ENCODE results near the gene CORIN. TPM values are rescaled to one million over a fixed set of nuclear protein-coding genes. Genes with fewer than 3 reads are reported as not detected.

CORIN gene
- total and polyA plus RNA-seq, 4 donors: 0.02 to 0.23 (median 0.15) TPM

- Histone ChIP-seq H3K27me3 (ENCODE audit: control insufficient read depth in 4 of 4, insufficient read depth in 4 of 4, low read length in 3 of 4) (no peaks in the 10 kb centered on the region), H3K36me3 (ENCODE audit: control insufficient read depth in 4 of 4, insufficient read depth in 3 of 4, low read depth in 1 of 4, low read length in 3 of 4) (no peaks in the 10 kb centered on the region), H3K4me1 (ENCODE audit: control insufficient read depth in 4 of 4, insufficient read depth in 4 of 4, low read length in 3 of 4) (no peaks in the 10 kb centered on the region), H3K4me3 (ENCODE audit: low read depth in 1 of 3, low read length in 3 of 3) (no peak overlapping the region), H3K9me3 (ENCODE audit: control insufficient read depth in 4 of 4, low read length in 3 of 4) (no peaks in the 10 kb centered on the region), H3K9ac (ENCODE audit: low read depth in 1 of 2, low read length in 2 of 2) (no peak overlapping the region), H3K27ac (ENCODE audit: low read depth in 1 of 2, low read length in 2 of 2) (no peak overlapping the region)
- no peak for TF ChIP-seq ATF3 (IDR thresholded peaks at IDR 0.05)
- DNase-seq (ENCODE audit: low spot score): no peak
- 93% methylated on average over 3 of the region's 3 CpGs for WGBS
Observed at GRCh38 chr4:47647544-47647943, 190.3 kb downstream of the CORIN start.

GRCh38 chr4:47647029-47647428 is 190.8 kb downstream of the CORIN start:
- DNase-seq (ENCODE audit: low spot score): no peak
- H3K36me3 ChIP-seq (ENCODE audit: control insufficient read depth in 4 of 4, insufficient read depth in 3 of 4, low read depth in 1 of 4, low read length in 3 of 4): no peaks in the 10 kb centered on the region
- H3K27me3 ChIP-seq (ENCODE audit: control insufficient read depth in 4 of 4, insufficient read depth in 4 of 4, low read length in 3 of 4): no peaks in the 10 kb centered on the region
- H3K4me3 ChIP-seq (ENCODE audit: low read depth in 1 of 3, low read length in 3 of 3): no peak overlapping the region
- H3K9ac ChIP-seq (ENCODE audit: low read depth in 1 of 2, low read length in 2 of 2): no peak overlapping the region
- no peaks in the 10 kb centered on the region for H3K9me3 ChIP-seq (ENCODE audit: control insufficient read depth in 4 of 4, low read length in 3 of 4)
- TF ChIP-seq HNF4G (IDR thresholded peaks at IDR 0.05) (no peak), FOXA1 (IDR thresholded peaks at IDR 0.05) (no peak), SP1 (IDR thresholded peaks at IDR 0.05) (no peak), FOXA2 (IDR thresholded peaks at IDR 0.05) (no peak)
- H3K4me1 ChIP-seq (ENCODE audit: control insufficient read depth in 4 of 4, insufficient read depth in 4 of 4, low read length in 3 of 4): no peaks in the 10 kb centered on the region
- no peak overlapping the region for H3K27ac ChIP-seq (ENCODE audit: low read depth in 1 of 2, low read length in 2 of 2)
- 88% methylated on average over 3 of the region's 3 CpGs for WGBS

GRCh38 chr4:47646372-47646771 is 191.5 kb downstream of the CORIN start:
- WGBS: 94% methylated on average over 3 of the region's 3 CpGs
- no peak for DNase-seq (ENCODE audit: low spot score)
- TF ChIP-seq CTCF (IDR thresholded peaks at IDR 0.05; ENCODE audit: low read depth, low read length, missing input control) (no peak), ZBTB33 (IDR thresholded peaks at IDR 0.05) (no peak), SP1 (IDR thresholded peaks at IDR 0.05) (no peak), TAF1 (conservative IDR thresholded peaks at IDR 0.05) (no peak), YY1 (IDR thresholded peaks at IDR 0.05) (no peak), MAX (IDR thresholded peaks at IDR 0.05) (no peak), ATF3 (IDR thresholded peaks at IDR 0.05) (no peak), RAD21 (IDR thresholded peaks at IDR 0.05) (no peak)

More at GRCh38 chr4:47646372-47646771, 191.5 kb downstream of the CORIN start:
- Histone ChIP-seq H3K9ac (ENCODE audit: low read depth in 1 of 2, low read length in 2 of 2) (no peak overlapping the region), H3K27me3 (ENCODE audit: control insufficient read depth in 4 of 4, insufficient read depth in 4 of 4, low read length in 3 of 4) (no peaks in the 10 kb centered on the region), H3K4me3 (ENCODE audit: low read depth in 1 of 3, low read length in 3 of 3) (no peak overlapping the region), H3K4me1 (ENCODE audit: control insufficient read depth in 4 of 4, insufficient read depth in 4 of 4, low read length in 3 of 4) (no peaks in the 10 kb centered on the region), H3K9me3 (ENCODE audit: control insufficient read depth in 4 of 4, low read length in 3 of 4) (no peaks in the 10 kb centered on the region), H3K36me3 (ENCODE audit: control insufficient read depth in 4 of 4, insufficient read depth in 3 of 4, low read depth in 1 of 4, low read length in 3 of 4) (no peaks in the 10 kb centered on the region), H3K27ac (ENCODE audit: low read depth in 1 of 2, low read length in 2 of 2) (no peak overlapping the region)
